Stimulated activated naive B cell treated with anti-CD40 and anti-IgM and Interleukin-4, amounts not matched to agents 10 μg/mL and 1 μg/mL and 100 μg/mL, for 72 hours (primary cell): ENCODE measurements around the gene GAGE1.
A peak's percentile ranks its signal among the peaks of the same experiment; 100 is the strongest.
"Not testable (repeated sequence)": the region's sequence is repeated elsewhere in the genome, so short reads cannot be mapped to it uniquely, and the experiment has no call there.

Experiments used
- ATAC-seq, 2 donors: fragments of 150-1000 bp; cut with Tn5 transposase; replicated peaks; 2 replicates each; pipeline ENCODE4 v1.10.0; 2021; ENCODE audit warnings: moderate library complexity in 1 of 2
- DNase-seq: peaks from one replicate; pipeline ENCODE4 v3.0.0; 2021
- H3K27ac Mint-ChIP-seq: one replicate; pipeline ENCODE4 v1.8.0; 2022; ENCODE audit warnings: mild to moderate bottlenecking, mixed read lengths
- H3K27me3 Mint-ChIP-seq, 2 donors: one replicate each; pipeline ENCODE4 v1.8.0; 2022; ENCODE audit warnings: mixed read lengths in 2 of 2
- H3K36me3 Mint-ChIP-seq, 2 donors: one replicate each; pipeline ENCODE4 v1.8.0; 2022; ENCODE audit warnings: mixed read lengths in 2 of 2, mild to moderate bottlenecking in 1 of 2
- H3K4me1 Mint-ChIP-seq, 2 donors: one replicate each; pipeline ENCODE4 v1.8.0; 2022; ENCODE audit warnings: mixed read lengths in 2 of 2, mild to moderate bottlenecking in 1 of 2
- H3K4me3 Mint-ChIP-seq, 2 donors: one replicate each; pipeline ENCODE4 v1.8.0; 2022; ENCODE audit warnings: mild to moderate bottlenecking in 2 of 2, mixed read lengths in 2 of 2, moderate library complexity in 1 of 2
- H3K9me3 Mint-ChIP-seq, 2 donors: one replicate each; pipeline ENCODE4 v1.8.0; 2022; ENCODE audit warnings: mixed read lengths in 2 of 2, mild to moderate bottlenecking in 1 of 2

The GAGE1 gene, protein sequence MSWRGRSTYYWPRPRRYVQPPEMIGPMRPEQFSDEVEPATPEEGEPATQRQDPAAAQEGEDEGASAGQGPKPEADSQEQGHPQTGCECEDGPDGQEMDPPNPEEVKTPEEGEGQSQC

DNA sequence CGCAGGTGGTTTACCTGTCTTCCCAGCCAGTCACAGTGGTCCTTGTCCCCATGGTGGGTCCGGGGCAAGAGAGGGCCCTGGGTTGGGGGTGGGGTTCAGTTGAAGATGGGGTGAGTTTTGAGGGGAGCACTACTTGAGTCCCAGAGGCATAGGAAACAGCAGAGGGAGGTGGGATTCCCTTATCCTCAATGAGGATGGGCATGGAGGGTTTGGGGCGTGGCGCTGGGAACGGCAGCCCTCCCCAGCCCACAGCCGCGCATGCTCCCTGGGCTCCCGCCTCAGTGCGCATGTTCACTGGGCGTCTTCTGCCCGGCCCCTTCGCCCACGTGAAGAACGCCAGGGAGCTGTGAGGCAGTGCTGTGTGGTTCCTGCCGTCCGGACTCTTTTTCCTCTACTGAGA, at the start of gene GAGE1:
Gene GAGE1, plus strand, starts transcription at position 301 of the 400 bp plus-strand sequence. CDS start 1,155 bp downstream, outside the sequence.
- not testable (repeated sequence) for H3K9me3 Mint-ChIP-seq, DNase-seq, ATAC-seq, H3K27me3 Mint-ChIP-seq, H3K4me3 Mint-ChIP-seq, H3K4me1 Mint-ChIP-seq, H3K36me3 Mint-ChIP-seq, H3K27ac Mint-ChIP-seq

DNA sequence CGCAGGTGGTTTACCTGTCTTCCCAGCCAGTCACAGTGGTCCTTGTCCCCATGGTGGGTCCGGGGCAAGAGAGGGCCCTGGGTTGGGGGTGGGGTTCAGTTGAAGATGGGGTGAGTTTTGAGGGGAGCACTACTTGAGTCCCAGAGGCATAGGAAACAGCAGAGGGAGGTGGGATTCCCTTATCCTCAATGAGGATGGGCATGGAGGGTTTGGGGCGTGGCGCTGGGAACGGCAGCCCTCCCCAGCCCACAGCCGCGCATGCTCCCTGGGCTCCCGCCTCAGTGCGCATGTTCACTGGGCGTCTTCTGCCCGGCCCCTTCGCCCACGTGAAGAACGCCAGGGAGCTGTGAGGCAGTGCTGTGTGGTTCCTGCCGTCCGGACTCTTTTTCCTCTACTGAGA, 47.8 kb upstream of the GAGE1 start, which contains the start of gene GAGE12E:
Gene GAGE12E, plus strand, starts transcription at position 301 of the 400 bp plus-strand sequence. CDS start 1,155 bp downstream, outside the sequence.
- H3K9me3 Mint-ChIP-seq = not testable (repeated sequence)

DNA sequence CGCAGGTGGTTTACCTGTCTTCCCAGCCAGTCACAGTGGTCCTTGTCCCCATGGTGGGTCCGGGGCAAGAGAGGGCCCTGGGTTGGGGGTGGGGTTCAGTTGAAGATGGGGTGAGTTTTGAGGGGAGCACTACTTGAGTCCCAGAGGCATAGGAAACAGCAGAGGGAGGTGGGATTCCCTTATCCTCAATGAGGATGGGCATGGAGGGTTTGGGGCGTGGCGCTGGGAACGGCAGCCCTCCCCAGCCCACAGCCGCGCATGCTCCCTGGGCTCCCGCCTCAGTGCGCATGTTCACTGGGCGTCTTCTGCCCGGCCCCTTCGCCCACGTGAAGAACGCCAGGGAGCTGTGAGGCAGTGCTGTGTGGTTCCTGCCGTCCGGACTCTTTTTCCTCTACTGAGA, 38.3 kb upstream of the GAGE1 start, which contains the start of gene GAGE12F:
Gene GAGE12F, plus strand, starts transcription at position 301 of the 400 bp plus-strand sequence. CDS start 1,155 bp downstream, outside the sequence.
- DNase-seq, H3K9me3 Mint-ChIP-seq, H3K27me3 Mint-ChIP-seq, H3K4me3 Mint-ChIP-seq, H3K27ac Mint-ChIP-seq, H3K4me1 Mint-ChIP-seq, H3K36me3 Mint-ChIP-seq, ATAC-seq: not testable (repeated sequence)

More for the DNA sequence above, 47.8 kb upstream of the GAGE1 start, which contains the start of gene GAGE12E:
- not testable (repeated sequence) for H3K27ac Mint-ChIP-seq, DNase-seq, H3K4me1 Mint-ChIP-seq, H3K4me3 Mint-ChIP-seq, H3K36me3 Mint-ChIP-seq, ATAC-seq, H3K27me3 Mint-ChIP-seq

DNA sequence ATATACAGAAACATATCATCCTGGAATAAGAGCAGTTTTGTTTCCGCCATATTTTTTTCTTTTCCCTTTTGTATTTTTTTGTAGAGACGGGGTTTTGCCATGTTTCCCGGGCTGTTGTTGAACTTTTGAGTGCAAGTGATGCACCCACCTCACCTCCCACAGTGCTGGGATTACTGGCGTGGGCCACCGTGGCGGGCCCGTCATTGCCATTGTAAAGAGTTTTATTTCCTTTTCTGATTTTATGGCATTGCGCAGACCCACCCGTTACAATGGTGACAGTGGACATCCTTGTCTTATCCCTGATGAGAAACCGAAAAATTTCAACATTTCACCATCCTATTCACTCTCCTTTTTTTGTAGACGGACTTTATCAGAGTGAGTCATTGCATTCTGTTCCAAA, 30.1 kb upstream of the GAGE1 start:
- H3K4me3 Mint-ChIP-seq, H3K27me3 Mint-ChIP-seq, H3K4me1 Mint-ChIP-seq, ATAC-seq, H3K9me3 Mint-ChIP-seq, H3K27ac Mint-ChIP-seq, DNase-seq, H3K36me3 Mint-ChIP-seq: not testable (repeated sequence)

- not testable (repeated sequence) for DNase-seq, H3K4me3 Mint-ChIP-seq, ATAC-seq, H3K9me3 Mint-ChIP-seq, H3K4me1 Mint-ChIP-seq, H3K27me3 Mint-ChIP-seq, H3K36me3 Mint-ChIP-seq, H3K27ac Mint-ChIP-seq
Observed at GRCh38 chrX:49569152-49569551, 29.7 kb upstream of the GAGE1 start.

DNA sequence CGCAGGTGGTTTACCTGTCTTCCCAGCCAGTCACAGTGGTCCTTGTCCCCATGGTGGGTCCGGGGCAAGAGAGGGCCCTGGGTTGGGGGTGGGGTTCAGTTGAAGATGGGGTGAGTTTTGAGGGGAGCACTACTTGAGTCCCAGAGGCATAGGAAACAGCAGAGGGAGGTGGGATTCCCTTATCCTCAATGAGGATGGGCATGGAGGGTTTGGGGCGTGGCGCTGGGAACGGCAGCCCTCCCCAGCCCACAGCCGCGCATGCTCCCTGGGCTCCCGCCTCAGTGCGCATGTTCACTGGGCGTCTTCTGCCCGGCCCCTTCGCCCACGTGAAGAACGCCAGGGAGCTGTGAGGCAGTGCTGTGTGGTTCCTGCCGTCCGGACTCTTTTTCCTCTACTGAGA, 28.7 kb upstream of the GAGE1 start, which contains the start of gene GAGE12G:
Gene GAGE12G, plus strand, starts transcription at position 301 of the 400 bp plus-strand sequence. CDS start 1,155 bp downstream, outside the sequence.
- H3K27ac Mint-ChIP-seq, H3K4me3 Mint-ChIP-seq, H3K4me1 Mint-ChIP-seq, DNase-seq, H3K9me3 Mint-ChIP-seq, H3K36me3 Mint-ChIP-seq, H3K27me3 Mint-ChIP-seq, ATAC-seq: not testable (repeated sequence)

GRCh38 chrX:49579649-49580048, 19.2 kb upstream of the GAGE1 start, which contains the start of gene GAGE12H:
Gene GAGE12H (plus strand): TSS chrX:49579949. CDS start chrX:49581104, 1,155 bp downstream.
- not testable (repeated sequence) for H3K27me3 Mint-ChIP-seq, ATAC-seq, H3K4me3 Mint-ChIP-seq, H3K27ac Mint-ChIP-seq, H3K4me1 Mint-ChIP-seq, H3K9me3 Mint-ChIP-seq, H3K36me3 Mint-ChIP-seq, DNase-seq

DNA sequence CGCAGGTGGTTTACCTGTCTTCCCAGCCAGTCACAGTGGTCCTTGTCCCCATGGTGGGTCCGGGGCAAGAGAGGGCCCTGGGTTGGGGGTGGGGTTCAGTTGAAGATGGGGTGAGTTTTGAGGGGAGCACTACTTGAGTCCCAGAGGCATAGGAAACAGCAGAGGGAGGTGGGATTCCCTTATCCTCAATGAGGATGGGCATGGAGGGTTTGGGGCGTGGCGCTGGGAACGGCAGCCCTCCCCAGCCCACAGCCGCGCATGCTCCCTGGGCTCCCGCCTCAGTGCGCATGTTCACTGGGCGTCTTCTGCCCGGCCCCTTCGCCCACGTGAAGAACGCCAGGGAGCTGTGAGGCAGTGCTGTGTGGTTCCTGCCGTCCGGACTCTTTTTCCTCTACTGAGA, 9.6 kb upstream of the GAGE1 start, which contains the start of gene GAGE2A:
Gene GAGE2A, plus strand, starts transcription at position 301 of the 400 bp plus-strand sequence. CDS start 1,155 bp downstream, outside the sequence.
- H3K36me3 Mint-ChIP-seq, ATAC-seq, H3K27me3 Mint-ChIP-seq, H3K27ac Mint-ChIP-seq, H3K9me3 Mint-ChIP-seq, H3K4me1 Mint-ChIP-seq, H3K4me3 Mint-ChIP-seq, DNase-seq: not testable (repeated sequence)

DNA sequence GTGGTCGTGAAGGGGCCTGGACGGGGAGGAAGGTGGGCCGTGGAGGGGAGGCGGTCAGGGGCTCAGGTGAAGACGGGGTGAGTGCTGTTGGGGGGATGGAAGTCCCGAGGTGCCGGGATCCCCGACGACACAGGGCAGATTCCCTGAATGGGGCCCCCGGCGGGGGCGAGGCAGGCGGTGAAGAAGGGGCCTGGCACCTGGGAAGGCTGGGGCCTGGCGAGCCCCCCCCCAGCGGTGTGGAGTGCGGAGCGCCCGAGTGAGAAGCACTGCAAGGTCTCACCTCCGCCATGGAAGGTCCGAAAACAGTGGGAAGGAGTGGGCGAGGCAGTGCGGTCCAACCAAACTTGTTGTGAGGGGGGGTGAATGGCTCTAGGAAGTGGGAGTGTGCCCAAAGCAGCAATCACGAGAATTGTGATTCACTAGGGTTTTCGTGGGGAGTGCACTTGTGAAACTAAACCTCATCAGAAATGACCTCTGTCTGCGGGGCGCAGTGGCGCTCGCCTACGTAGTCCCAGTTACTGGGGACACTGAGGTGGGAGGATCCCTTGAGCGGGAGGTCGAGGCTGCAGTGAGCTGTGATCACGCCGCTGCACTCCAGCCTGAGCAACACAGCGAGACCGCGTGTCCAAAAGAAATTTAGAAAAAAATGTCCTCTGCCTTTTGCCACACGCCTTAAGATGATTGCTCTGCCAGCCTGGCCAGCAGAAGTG, 8.9 kb upstream of the GAGE1 start:
- H3K27ac Mint-ChIP-seq, H3K4me1 Mint-ChIP-seq, H3K36me3 Mint-ChIP-seq, H3K27me3 Mint-ChIP-seq, H3K9me3 Mint-ChIP-seq, ATAC-seq, H3K4me3 Mint-ChIP-seq: not testable (repeated sequence)
- peak; percentile 5 for DNase-seq

DNA sequence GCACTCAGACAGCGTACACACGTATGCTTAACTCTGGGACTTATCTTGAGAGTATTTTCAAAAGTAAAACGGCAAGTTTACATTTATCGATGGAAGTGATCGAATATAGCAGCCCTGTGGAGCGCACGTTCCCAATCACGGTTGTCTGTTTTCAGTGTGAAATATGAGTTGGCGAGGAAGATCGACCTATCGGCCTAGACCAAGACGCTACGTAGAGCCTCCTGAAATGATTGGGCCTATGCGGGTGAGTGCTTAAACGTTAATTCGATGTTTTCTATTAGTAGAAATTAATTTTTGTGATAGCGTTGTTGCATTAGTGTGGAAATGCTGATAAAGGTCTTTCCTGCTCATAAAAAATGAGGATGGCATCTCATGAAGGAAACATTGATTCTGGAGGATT, 8.3 kb upstream of the GAGE1 start:
- not testable (repeated sequence) for H3K4me1 Mint-ChIP-seq, DNase-seq, ATAC-seq, H3K4me3 Mint-ChIP-seq, H3K27me3 Mint-ChIP-seq, H3K9me3 Mint-ChIP-seq, H3K27ac Mint-ChIP-seq, H3K36me3 Mint-ChIP-seq

GRCh38 chrX:49610718-49611310, 12.0 kb downstream of the GAGE1 start:
- Mint-ChIP-seq H3K27me3 (peaks cover 4 to 6% of the 10 kb centered on the region in 2 donors), H3K4me3 (no peak overlapping the region), H3K27ac (no peak overlapping the region), H3K9me3 (no peaks in the 10 kb centered on the region), H3K4me1 (no peaks in the 10 kb centered on the region), H3K36me3 (no peaks in the 10 kb centered on the region)
- ATAC-seq (no peak), DNase-seq (no peak)

DNA sequence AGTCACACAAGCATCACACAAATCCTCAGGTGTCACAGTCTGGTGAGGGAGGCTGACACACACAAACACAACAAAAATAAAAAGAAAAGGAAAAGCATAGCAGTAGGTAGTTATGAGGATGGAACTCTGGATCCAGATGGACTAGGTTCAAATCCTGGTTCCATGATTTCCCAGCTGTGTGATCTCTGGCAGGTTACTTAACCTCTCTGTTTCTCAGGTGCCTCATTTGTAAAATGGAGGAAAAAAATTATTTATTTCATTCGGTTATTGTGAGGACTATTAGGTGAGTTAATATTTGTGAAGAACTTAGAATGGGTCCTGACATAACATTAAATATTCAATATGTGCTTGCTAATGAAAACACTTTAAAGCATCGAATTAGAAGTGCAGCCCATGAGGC, 19.8 kb downstream of the GAGE1 start:
- H3K27ac Mint-ChIP-seq = no peak overlapping the region
- H3K36me3 Mint-ChIP-seq = no peaks in the 10 kb centered on the region
- H3K27me3 Mint-ChIP-seq = peaks cover 3 to 6% of the 10 kb centered on the region in 2 donors
- no peak overlapping the region for H3K4me3 Mint-ChIP-seq
- DNase-seq = no peak
- peaks cover 0 to 2% of the 10 kb centered on the region in 2 donors for H3K9me3 Mint-ChIP-seq
- no peaks in the 10 kb centered on the region for H3K4me1 Mint-ChIP-seq
- ATAC-seq = no peak

DNA sequence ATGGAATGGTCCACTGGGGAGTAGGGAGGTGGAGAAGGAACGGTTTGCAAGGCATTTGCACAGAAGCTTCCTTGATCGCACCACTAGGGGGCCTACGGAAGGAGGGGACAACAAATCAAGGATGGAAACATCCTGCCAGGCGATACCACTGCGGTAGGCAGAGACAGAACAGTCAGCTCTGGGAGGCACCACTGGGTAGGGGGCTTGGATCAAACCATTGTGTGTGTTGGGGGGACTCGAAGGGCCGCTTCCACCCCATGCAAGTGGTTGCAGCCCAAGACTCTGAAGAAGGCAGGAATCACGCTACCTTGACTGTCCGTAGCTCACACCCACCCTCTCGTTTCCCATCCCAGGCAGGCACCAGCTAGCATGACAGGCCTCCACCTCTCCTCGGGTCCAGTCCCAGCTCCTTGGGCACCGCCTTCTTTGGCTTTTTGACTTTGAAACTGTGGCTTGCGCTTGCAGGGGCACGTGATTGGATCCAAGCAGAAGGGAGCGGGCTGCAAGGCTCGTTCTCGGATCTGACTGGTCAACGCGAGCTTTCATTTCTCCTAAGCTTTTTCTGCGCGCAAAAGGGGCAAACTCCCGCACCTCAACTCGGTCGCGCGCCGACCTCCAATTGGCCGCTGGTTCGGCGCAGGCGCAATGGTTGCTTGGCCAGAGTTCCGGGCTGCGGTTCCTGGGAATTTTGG, 28.4 kb downstream of the GAGE1 start:
- no peak overlapping the region for H3K27ac Mint-ChIP-seq
- H3K4me3 Mint-ChIP-seq = peak overlapping the region; percentile 62 to 68
- H3K4me1 Mint-ChIP-seq = peaks cover 0 to 1% of the 10 kb centered on the region in 2 donors
- H3K27me3 Mint-ChIP-seq = peaks cover 5% of the 10 kb centered on the region in 2 donors
- DNase-seq (peak; percentile 3), ATAC-seq (peak; percentile 50 to 53)
- H3K9me3 Mint-ChIP-seq = peaks cover 9 to 18% of the 10 kb centered on the region in 2 donors
- H3K36me3 Mint-ChIP-seq = no peaks in the 10 kb centered on the region

- no peaks in the 10 kb centered on the region for H3K4me1 Mint-ChIP-seq
- no peaks in the 10 kb centered on the region for H3K9me3 Mint-ChIP-seq
- H3K4me3 Mint-ChIP-seq = no peak overlapping the region
- no peaks in the 10 kb centered on the region for H3K36me3 Mint-ChIP-seq
- H3K27me3 Mint-ChIP-seq = peaks cover 0 to 3% of the 10 kb centered on the region in 2 donors
- DNase-seq = no peak
- no peak for ATAC-seq
- no peak overlapping the region for H3K27ac Mint-ChIP-seq
Observed at GRCh38 chrX:49644991-49645637, 46.3 kb downstream of the GAGE1 start.
